ENCODE measurements around the gene ATXN7L2.

GRCh38 chr1:109522026-109522425 is 38.3 kb downstream of the ATXN7L2 start:
- TF ChIP-seq MAX (IDR thresholded peaks at IDR 0.05) (no peak), CTCF (IDR thresholded peaks at IDR 0.05; ENCODE audit: low read depth, low read length, missing input control) (no peak), GABPA (IDR thresholded peaks at IDR 0.05 in 1 of 2, conservative IDR thresholded peaks at IDR 0.05 in 1 of 2) (no peak), TAF1 (conservative IDR thresholded peaks at IDR 0.05) (no peak)

All from liver (tissue), 3 donors.